SHP77 treated with DMSO at 0.1 percent for 48 hours (cell line): ENCODE measurements around the gene MINDY3.
"Not testable (repeated sequence)": the region's sequence is repeated elsewhere in the genome, so short reads cannot be mapped to it uniquely, and the experiment has no call there.

Source experiments
- DNase-seq: peaks from one replicate; lab custom pipeline; 2025; lab: John Stamatoyannopoulos, UW

The MINDY3 gene

DNA sequence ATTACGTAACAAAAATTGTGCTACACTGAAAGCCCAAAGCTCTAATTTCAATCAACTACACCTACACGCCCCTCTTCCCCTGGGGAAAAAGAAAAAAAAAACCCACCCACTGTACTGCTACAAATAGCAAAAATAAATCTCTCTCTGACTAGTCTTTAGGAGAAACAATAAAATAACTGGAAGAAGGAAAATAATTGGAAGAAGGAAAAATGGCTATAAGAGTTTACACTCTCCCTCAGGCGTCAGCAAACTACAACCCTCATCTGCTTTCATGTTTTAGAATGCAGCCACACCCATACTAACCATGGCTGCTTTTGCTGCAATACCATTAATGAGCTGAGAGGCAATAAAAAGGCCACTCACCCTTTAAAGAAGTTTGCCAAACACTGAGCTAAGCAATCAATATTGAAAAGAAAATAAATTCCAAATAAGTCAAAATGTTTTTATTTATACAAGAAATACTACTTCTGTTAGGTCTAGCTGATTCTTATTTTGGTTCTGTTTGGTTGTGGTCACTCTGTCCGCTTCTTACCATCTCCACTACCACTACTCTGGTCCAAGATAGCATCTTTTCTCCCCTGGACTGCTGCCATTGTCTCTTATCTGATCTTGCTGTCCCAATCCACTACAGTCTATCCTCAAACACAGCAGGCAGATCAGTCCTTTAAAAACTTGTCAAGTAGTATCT, 3.8 kb downstream of the MINDY3 start:
- no peak for DNase-seq

- no peak for DNase-seq
Observed at GRCh38 chr10:15853800-15854199, 6.5 kb downstream of the MINDY3 start.

DNA sequence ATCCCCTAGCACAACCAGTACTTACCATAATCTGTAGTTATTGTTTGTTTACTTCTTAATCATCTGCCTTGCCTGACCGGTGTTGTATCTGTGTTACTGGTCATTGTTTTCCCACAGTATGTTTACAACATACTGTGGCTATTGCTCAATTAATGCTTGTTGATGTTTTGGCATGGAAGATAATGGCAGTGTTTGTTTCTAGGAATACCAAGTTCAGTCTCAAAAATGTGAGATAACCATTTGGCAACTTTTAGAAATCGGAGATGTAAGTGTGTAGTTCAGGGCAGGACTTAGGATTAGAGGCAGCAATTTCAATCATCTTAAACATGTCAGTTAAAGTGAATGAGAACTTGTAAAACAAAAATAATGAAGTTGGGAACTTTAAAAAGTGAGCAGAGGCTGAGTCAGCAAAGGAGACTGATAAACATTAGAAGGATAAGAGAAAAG, 8.2 kb downstream of the MINDY3 start:
- no peak for DNase-seq

DNA sequence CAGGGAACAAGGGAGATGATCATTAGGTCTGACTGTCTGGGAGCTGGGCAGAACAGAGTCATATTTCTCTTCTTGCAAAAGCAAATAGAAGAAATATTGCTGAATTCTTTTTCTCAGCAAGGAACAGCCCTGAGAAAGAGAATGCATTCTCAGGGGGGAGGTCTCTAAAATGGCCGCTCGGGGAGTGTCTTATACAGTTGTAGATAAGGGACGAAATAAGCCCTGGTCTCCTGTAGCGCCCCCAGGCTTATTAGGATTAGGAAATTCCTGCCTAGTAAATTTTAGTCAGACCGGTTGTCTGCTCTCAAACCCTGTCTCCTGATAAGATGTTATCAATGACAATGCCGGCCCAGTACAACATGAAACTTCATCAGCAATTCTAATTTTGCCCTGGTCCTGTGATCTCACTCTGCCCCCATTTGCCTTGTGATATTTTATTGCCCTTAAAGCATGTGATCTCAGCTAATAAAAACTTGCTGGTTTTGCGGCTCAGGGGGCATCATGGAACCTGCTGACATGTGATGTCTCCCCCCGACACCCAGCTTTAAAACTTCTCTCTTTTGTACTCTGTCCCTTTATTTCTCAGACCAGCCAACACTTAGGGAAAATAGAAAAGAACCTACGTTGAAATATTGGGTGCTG, 9.8 kb downstream of the MINDY3 start:
- not testable (repeated sequence) for DNase-seq

- DNase-seq: no peak
Observed at GRCh38 chr10:15849316-15849715, 11.0 kb downstream of the MINDY3 start.

- no peak for DNase-seq
Observed at GRCh38 chr10:15847481-15847880, 12.8 kb downstream of the MINDY3 start.

DNA sequence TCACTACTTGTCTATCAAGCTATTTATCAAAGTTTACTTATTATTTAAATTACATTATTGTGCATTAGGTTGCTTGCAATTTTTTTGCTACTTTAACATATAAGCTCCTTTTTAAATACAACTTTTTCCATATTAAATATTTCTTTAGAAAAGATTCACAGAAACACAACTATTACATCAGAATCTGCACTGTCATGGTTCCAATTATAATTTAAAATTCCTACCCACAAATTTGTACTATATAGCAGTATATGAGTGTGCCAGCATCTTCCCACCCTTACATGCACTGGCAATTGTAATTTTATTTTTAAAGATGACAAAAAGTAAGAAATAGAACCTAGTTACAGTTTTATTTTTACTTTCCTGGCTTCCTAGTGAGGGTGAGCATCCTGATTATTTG, 15.8 kb downstream of the MINDY3 start:
- no peak for DNase-seq

- DNase-seq: no peak
Observed at GRCh38 chr10:15843695-15844094, 16.6 kb downstream of the MINDY3 start.

GRCh38 chr10:15842556-15843169, 17.6 kb downstream of the MINDY3 start:
- DNase-seq: no peak

DNA sequence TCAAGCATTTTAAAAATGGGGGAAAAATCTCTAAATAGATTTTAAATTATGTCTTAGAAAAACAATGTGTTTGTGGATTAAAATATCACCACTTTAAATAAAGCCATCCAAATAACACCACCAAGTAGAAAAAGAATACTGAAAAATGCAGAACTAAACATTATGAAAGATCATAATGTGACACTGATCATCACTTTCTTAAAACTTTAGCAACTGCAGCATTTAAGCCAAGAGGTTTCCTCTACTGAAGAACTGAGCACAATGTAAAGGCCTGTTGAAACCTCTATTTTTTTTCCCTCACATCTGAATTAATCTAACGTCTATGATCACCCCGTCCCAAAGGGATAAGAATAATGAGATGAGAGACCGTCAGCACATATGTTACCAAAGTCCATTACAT, 18.6 kb downstream of the MINDY3 start:
- no peak for DNase-seq

GRCh38 chr10:15836807-15837206, 23.5 kb downstream of the MINDY3 start:
- DNase-seq: no peak

DNA sequence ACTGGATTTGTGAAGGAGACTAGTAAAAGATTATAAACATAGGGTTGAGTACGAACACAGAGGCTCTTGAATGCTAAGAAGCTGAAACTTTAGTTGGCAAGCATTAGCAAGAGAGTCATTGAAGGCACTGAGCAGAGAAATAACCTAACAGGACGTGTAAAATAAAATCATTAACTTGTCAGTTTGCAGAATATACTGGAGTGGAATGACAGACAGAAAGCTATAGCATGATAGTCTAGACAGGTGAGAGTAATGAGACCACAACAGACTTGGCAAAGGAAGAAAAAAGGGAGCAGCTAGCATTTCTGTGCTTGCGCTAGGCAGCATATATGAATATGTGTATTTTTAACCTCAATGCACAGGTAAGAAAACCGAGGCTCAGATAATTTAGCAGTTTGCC, 30.8 kb downstream of the MINDY3 start:
- no peak for DNase-seq

DNA sequence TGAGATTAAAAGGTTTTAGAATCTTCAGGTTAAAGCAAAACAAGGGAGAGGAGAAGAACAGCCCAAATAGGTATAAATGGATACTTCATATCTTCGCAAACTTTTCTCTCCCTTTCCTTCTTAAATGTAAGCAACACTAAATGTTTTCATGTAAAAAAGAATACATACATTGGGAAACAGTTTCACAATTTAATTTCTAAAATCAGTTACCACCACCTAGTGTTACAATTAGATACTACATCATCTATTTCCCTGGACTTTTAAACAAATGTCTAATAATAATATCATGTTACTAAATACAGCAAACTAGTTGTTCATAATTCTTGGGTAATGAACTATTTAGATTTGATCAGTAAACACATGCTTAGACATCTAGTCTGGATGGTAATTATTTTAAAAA, 35.8 kb downstream of the MINDY3 start:
- no peak for DNase-seq

DNA sequence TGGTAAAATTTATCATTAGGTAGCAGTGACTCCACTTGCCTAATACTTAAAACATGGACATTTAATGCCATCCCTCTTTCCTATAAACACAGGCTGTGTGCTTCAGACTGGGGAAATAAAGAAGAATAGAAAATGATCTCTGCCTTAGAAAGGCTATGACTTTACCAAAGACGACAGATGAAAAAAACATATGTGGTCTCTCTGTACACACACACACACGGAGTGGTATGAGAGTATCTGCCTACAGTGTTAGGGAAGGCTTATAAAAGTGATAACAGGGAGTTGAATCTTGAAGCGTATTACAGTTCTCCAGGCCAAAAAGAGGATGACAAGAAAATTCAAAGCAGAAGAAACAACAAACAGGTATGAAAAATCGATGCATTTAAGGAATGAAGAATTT, 38.2 kb downstream of the MINDY3 start:
- no peak for DNase-seq

DNA sequence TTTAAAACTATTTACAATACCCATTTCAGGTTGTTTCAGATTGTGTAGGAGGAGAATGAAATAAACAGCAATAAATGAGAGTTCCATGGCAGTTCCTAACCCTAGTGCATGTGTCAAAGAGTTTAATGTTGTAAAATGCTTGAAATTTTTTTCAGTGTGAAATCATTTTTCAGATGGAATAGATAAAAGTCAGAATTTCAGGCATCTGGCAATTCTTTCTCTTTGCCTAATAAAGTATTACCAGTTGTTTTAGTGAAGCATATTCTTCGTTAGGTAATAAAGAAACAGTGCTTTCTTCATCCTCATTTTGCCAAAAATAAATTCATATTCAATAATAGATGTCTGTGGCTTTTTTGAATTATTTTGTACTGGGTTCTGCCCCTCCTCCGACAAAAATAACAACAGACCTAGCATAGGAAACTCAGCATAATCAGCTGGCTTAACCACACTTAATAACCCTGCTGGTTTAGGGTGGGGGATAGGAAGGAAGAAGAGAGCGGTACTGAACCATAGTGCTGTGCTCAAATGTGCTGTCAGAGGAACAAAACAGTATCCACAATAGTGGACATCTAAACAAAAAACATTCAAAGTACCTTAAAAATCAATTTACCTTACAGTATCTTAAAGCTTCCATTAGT, 39.1 kb downstream of the MINDY3 start:
- DNase-seq: no peak

DNA sequence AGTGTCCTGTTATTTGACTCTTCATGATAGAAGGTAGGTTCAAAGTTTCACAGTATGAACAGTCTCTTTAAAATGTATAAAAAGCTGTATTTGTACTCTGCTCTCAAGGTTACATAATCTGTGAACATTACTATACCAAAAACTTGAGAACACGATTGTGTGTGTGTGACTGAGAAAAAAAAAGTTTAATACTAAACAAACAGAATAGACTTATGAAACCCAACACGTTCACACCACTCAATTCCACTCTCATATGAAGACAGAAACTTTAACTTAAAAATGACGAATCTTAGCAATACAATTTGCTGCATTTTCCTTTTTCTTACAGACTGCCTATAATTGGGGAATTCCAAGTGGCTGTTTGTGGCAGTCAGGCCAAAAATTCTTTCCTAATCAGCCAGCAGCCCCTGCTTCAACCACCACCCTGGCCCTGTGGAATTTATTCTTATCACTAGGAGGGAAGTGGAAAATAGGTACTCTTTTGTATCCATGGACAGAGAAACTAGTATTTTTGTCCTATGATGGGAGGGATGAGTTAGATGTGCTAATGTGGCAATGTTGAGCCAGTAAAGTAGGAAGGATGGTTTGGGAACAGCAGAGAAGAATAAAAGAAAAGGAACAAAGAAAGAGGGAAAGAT, 42.8 kb downstream of the MINDY3 start:
- DNase-seq: no peak

- no peak for DNase-seq
Observed at GRCh38 chr10:15815242-15815885, 44.9 kb downstream of the MINDY3 start.

GRCh38 chr10:15814565-15814964, 45.7 kb downstream of the MINDY3 start:
- DNase-seq: no peak

DNA sequence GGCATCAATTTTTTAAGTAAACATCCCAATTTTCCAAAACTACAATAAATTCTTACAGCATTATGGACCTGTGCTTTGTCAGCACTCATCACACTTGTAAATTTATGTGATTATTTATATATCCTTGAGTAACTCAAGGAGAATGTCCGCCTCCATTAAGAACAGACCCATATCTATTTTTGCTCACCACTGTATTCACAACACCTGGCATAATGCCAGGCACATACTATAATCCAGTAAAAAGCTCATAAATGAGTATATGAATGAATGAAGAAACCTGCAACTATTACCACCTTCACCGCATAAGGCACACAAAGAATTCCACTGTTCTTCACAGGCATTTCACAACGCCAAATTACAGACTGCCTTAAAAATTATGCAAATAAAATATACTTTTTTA, 46.9 kb downstream of the MINDY3 start:
- no peak for DNase-seq

- DNase-seq: no peak
Observed at GRCh38 chr10:15809450-15809849, 50.9 kb downstream of the MINDY3 start.

- no peak for DNase-seq
Observed at GRCh38 chr10:15808204-15808797, 52.0 kb downstream of the MINDY3 start.
